Erythroblast (primary cell): ENCODE results near the gene GTF3C1.

Experiments used
- GATA1 ChIP-seq: IDR thresholded peaks from 2 replicates; pipeline ENCODE4 v1.6.1; 2011; ENCODE audit warnings: low read depth, mild to moderate bottlenecking, control low read depth, low read length, moderate library complexity
- POLR2A ChIP-seq: IDR thresholded peaks from 2 replicates; pipeline ENCODE4 v1.6.1; 2011; ENCODE audit warnings: mild to moderate bottlenecking, low read length

DNA sequence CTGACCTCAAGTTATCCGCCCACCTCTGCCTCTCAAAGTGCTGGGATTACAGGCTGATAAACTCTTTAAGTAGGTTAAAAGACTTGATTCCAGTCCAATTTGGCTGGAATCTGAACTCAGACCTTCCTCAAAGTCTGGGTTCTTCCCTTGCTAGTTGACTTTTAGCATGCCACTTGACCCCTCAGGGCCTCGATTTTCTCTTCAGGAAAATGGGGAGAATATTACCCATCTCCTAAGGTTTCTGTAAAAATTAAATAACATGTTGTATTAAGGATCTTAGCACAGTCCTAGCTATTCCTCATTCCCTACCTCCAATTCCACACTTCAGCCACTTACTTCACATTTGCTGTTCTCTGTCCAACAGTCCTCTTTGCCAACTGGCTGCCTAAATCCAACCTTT lies 1.9 kb downstream of the GTF3C1 start:
- TF ChIP-seq POLR2A (no peak), GATA1 (no peak)
